Measurements from ENCODE around the gene UNC79.

- TF ChIP-seq CTCF (conservative IDR thresholded peaks at IDR 0.05; ENCODE audit: low read depth, low read length) = no peak
- TF ChIP-seq EZH2phosphoT487 (IDR thresholded peaks at IDR 0.05; ENCODE audit: borderline replicate concordance, low read length) = no peak
- TF ChIP-seq EZH2 (IDR thresholded peaks at IDR 0.05; ENCODE audit: low read length, unreplicated experiment) = no peak
Measured at GRCh38 chr14:93520053-93520607, 89.4 kb downstream of the UNC79 start.

All from PC-3 (cell line).